Measurements from ENCODE around the gene CEP83. TPM values are rescaled to one million over a fixed set of nuclear protein-coding genes. Genes with fewer than 3 reads are reported as not detected.

The CEP83 gene
- total RNA-seq, 6 donors from 2014 or later = 9.7 to 40.9 (median 16.2) TPM

DNA sequence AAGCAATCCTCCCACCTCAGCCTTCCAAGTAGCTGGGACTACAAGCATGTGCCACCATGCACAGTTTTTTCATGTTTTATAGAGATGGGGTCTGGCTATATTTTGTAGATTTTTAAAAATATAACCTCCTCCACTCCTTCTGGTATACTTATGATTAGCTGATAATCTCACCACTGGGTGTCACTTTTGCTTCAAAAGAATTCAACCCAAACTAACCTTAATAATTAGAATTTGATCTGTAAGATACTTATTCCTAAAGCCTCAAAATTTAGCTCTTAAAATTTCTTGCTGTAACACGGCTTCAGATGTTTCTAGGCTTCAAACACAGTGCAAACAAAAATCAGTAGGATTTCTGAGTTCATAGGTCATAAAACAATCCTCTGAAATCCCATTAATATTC lies 130.3 kb downstream of the CEP83 start:
- no peaks in the 10 kb centered on the region for H3K27me3 ChIP-seq
- H3K4me1 ChIP-seq = no peaks in the 10 kb centered on the region
- DNase-seq (no peak), ATAC-seq (ENCODE audit: low FRiP score in 2 of 2) (no peak)
- WGBS, 2 donors = 92 to 100% methylated on average over 1 of the region's 1 CpG
- TF ChIP-seq, protein P1, sequence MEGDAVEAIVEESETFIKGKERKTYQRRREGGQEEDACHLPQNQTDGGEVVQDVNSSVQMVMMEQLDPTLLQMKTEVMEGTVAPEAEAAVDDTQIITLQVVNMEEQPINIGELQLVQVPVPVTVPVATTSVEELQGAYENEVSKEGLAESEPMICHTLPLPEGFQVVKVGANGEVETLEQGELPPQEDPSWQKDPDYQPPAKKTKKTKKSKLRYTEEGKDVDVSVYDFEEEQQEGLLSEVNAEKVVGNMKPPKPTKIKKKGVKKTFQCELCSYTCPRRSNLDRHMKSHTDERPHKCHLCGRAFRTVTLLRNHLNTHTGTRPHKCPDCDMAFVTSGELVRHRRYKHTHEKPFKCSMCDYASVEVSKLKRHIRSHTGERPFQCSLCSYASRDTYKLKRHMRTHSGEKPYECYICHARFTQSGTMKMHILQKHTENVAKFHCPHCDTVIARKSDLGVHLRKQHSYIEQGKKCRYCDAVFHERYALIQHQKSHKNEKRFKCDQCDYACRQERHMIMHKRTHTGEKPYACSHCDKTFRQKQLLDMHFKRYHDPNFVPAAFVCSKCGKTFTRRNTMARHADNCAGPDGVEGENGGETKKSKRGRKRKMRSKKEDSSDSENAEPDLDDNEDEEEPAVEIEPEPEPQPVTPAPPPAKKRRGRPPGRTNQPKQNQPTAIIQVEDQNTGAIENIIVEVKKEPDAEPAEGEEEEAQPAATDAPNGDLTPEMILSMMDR (IDR thresholded peaks at IDR 0.05) = no peak
- TF ChIP-seq EP300 (IDR thresholded peaks at IDR 0.05) = no peak
- no peak for TF ChIP-seq POLR2AphosphoS5 (IDR thresholded peaks at IDR 0.05)
- TF ChIP-seq POLR2A (IDR thresholded peaks at IDR 0.05) = no peak
- H3K36me3 ChIP-seq = peaks cover 0 to 6% (median 2%) of the 10 kb centered on the region in 4 donors
- no peaks in the 10 kb centered on the region for H3K9me3 ChIP-seq
- H3K4me3 ChIP-seq = no peak overlapping the region
- no peak overlapping the region for H3K27ac ChIP-seq

DNA sequence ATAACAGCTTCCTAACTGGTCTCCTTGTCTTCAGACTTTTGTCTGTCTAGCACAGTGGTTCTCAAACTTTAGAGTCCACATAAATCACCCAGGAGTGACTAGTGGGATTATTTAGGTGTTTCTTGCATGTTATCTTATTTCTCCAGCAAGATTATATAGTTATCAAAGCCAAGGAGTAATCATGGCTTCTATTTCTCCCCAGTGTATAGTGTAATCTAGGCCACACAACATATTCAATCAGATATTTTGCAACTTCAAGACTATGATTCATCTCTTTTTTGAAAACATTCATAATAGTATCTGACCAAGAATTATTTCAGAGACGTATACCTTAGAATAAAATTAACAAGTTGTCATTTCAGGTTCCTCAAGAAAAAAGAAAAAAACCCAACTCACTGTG lies 131.9 kb downstream of the CEP83 start:
- 85 to 86% methylated on average over 1 of the region's 1 CpG for WGBS, 2 donors
- H3K4me1 ChIP-seq = no peaks in the 10 kb centered on the region
- no peak overlapping the region for H3K27ac ChIP-seq
- H3K9me3 ChIP-seq = no peaks in the 10 kb centered on the region
- ATAC-seq (ENCODE audit: low FRiP score in 2 of 2) (no peak), DNase-seq (no peak)
- no peaks in the 10 kb centered on the region for H3K27me3 ChIP-seq
- TF ChIP-seq EP300 (IDR thresholded peaks at IDR 0.05) (no peak), POLR2A (IDR thresholded peaks at IDR 0.05) (no peak), POLR2AphosphoS5 (IDR thresholded peaks at IDR 0.05) (no peak)
- TF ChIP-seq, protein P1 (IDR thresholded peaks at IDR 0.05) = no peak
- peaks cover 0 to 10% (median 7%) of the 10 kb centered on the region in 4 donors for H3K36me3 ChIP-seq
- no peak overlapping the region for H3K4me3 ChIP-seq

DNA sequence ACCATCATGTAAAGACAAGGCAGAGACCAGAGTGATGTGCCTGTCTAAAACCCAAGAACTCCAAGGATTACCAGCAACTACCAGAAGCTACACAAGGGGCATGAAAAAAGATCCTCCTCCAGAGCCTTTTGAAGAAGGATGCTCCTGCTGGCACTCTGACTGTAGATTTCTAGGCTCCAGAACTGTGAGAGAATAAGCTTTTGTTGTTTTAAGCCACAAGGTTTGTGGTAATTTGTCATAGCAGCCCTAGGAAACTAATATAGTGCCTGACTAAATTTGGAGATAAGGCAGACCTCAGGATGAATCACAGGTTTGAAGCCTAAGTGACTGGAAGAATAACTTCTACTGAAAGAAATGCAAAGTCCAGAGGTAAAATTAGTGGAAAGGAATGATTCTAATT lies 132.9 kb downstream of the CEP83 start:
- DNase-seq (no peak), ATAC-seq (ENCODE audit: low FRiP score in 2 of 2) (no peak)
- Histone ChIP-seq H3K9me3 (no peaks in the 10 kb centered on the region), H3K4me1 (no peaks in the 10 kb centered on the region), H3K36me3 (peaks cover 0 to 21% (median 8%) of the 10 kb centered on the region in 4 donors), H3K4me3 (no peak overlapping the region), H3K27ac (no peak overlapping the region), H3K27me3 (no peaks in the 10 kb centered on the region)
- no peak for TF ChIP-seq POLR2AphosphoS5 (IDR thresholded peaks at IDR 0.05)
- no peak for TF ChIP-seq EP300 (IDR thresholded peaks at IDR 0.05)
- no peak for TF ChIP-seq POLR2A (IDR thresholded peaks at IDR 0.05)
- TF ChIP-seq, protein P1 (IDR thresholded peaks at IDR 0.05) = no peak

DNA sequence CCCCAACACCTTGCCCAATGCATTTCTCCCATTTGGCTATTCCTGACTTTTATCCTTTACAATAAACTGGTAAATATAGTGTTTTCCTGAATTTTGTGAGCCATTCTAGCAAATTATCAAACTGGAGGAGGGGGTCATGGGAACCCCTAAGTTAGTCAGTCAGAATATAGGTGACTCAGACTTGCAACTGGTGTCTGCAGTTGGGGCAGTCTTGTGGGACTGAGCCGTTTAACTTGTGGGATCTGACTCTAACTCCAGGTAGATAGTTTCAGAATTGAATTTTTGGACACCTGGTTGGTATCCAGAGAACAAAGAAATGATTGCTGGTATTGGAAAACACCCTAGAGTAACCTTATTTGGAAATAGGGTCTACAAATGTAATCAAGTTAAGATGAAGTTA lies 133.4 kb downstream of the CEP83 start:
- Histone ChIP-seq H3K9me3 (no peaks in the 10 kb centered on the region), H3K27me3 (no peaks in the 10 kb centered on the region), H3K4me3 (no peak overlapping the region), H3K27ac (no peak overlapping the region), H3K4me1 (no peaks in the 10 kb centered on the region), H3K36me3 (peaks cover 0 to 26% (median 8%) of the 10 kb centered on the region in 4 donors)
- ATAC-seq (ENCODE audit: low FRiP score in 2 of 2) (no peak), DNase-seq (no peak)
- TF ChIP-seq EP300 (IDR thresholded peaks at IDR 0.05) = no peak
- TF ChIP-seq, protein P1 (IDR thresholded peaks at IDR 0.05) = no peak
- 94 to 97% methylated on average over 1 of the region's 1 CpG for WGBS, 2 donors

DNA sequence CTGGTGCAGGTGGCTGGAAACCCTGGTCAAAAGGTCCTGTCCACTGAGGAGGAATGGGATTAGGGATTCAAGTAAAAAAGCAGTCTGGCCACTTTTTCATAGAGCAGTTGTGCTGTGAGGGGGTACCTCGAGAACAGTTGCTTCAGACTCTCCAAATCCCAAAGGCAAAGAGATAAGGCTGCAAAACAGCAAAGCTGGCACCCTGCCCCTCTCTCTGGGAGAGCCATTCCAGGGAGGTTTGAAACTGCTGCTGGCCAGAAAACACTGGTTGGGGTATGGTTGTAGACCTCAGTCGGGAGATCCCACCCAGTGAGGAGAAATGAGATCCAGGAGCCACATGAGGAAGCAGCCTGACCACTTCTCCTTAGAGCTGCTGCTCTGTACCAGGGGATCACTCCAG lies 137.3 kb downstream of the CEP83 start:
- Histone ChIP-seq H3K4me3 (no peak overlapping the region), H3K9me3 (peaks cover 0 to 14% (median 3%) of the 10 kb centered on the region in 4 donors), H3K27ac (no peak overlapping the region), H3K4me1 (no peaks in the 10 kb centered on the region), H3K36me3 (peaks cover 0 to 26% (median 4%) of the 10 kb centered on the region in 4 donors), H3K27me3 (no peaks in the 10 kb centered on the region)
- no peak for DNase-seq
- TF ChIP-seq, protein P1 (IDR thresholded peaks at IDR 0.05) = no peak
- TF ChIP-seq POLR2AphosphoS5 (IDR thresholded peaks at IDR 0.05) = no peak
- TF ChIP-seq EP300 (IDR thresholded peaks at IDR 0.05) = no peak
- TF ChIP-seq POLR2A (IDR thresholded peaks at IDR 0.05) = no peak
- WGBS, 2 donors = 83 to 84% methylated on average over 2 of the region's 2 CpGs
- no peak for ATAC-seq (ENCODE audit: low FRiP score in 2 of 2)
